Measurements from ENCODE around the gene CMSS1. TPM values are rescaled to one million over a fixed set of nuclear protein-coding genes. Genes with fewer than 3 reads are reported as not detected.

Gene CMSS1
- total and polyA plus RNA-seq, 4 donors: 3.8 to 19.5 (median 7.5) TPM

GRCh38 chr3:100120693-100121092, 303.0 kb downstream of the CMSS1 start:
- H3K27me3 ChIP-seq (ENCODE audit: control insufficient read depth in 4 of 4, insufficient read depth in 4 of 4, low read length in 3 of 4): no peaks in the 10 kb centered on the region
- H3K4me1 ChIP-seq (ENCODE audit: control insufficient read depth in 4 of 4, insufficient read depth in 4 of 4, low read length in 3 of 4): no peaks in the 10 kb centered on the region
- 98% methylated on average over 5 of the region's 5 CpGs for WGBS
- H3K9me3 ChIP-seq (ENCODE audit: control insufficient read depth in 4 of 4, low read length in 3 of 4): no peaks in the 10 kb centered on the region
- H3K9ac ChIP-seq (ENCODE audit: low read depth in 1 of 2, low read length in 2 of 2): no peak overlapping the region
- no peak overlapping the region for H3K27ac ChIP-seq (ENCODE audit: low read depth in 1 of 2, low read length in 2 of 2)
- H3K36me3 ChIP-seq (ENCODE audit: control insufficient read depth in 4 of 4, insufficient read depth in 3 of 4, low read depth in 1 of 4, low read length in 3 of 4): no peaks in the 10 kb centered on the region
- TF ChIP-seq EGR1 (IDR thresholded peaks at IDR 0.05; ENCODE audit: low read depth in 2 of 2): no peak
- TF ChIP-seq TAF1 (conservative IDR thresholded peaks at IDR 0.05): no peak
- TF ChIP-seq CTCF (IDR thresholded peaks at IDR 0.05; ENCODE audit: low read depth, low read length, missing input control): no peak
- no peak for TF ChIP-seq HNF4G (IDR thresholded peaks at IDR 0.05)
- TF ChIP-seq MAX (IDR thresholded peaks at IDR 0.05): no peak
- TF ChIP-seq HNF4A (conservative IDR thresholded peaks at IDR 0.05): no peak
- no peak for TF ChIP-seq ZBTB33 (IDR thresholded peaks at IDR 0.05)
- TF ChIP-seq RAD21 (IDR thresholded peaks at IDR 0.05): no peak
- no peak for TF ChIP-seq NR2F2 (IDR thresholded peaks at IDR 0.05)
- TF ChIP-seq FOXA1 (IDR thresholded peaks at IDR 0.05): no peak
- no peak overlapping the region for H3K4me3 ChIP-seq (ENCODE audit: low read depth in 1 of 3, low read length in 3 of 3)
- DNase-seq (ENCODE audit: low spot score): no peak

GRCh38 chr3:100122321-100122720, 304.7 kb downstream of the CMSS1 start:
- no peak overlapping the region for H3K27ac ChIP-seq (ENCODE audit: low read depth in 1 of 2, low read length in 2 of 2)
- no peak overlapping the region for H3K9ac ChIP-seq (ENCODE audit: low read depth in 1 of 2, low read length in 2 of 2)
- TF ChIP-seq CTCF (IDR thresholded peaks at IDR 0.05; ENCODE audit: low read depth, low read length, missing input control) (no peak), GABPA (IDR thresholded peaks at IDR 0.05 in 1 of 2, conservative IDR thresholded peaks at IDR 0.05 in 1 of 2) (no peak), RAD21 (IDR thresholded peaks at IDR 0.05) (no peak), RXRA (IDR thresholded peaks at IDR 0.05) (no peak), FOXA1 (IDR thresholded peaks at IDR 0.05) (no peak), EGR1 (IDR thresholded peaks at IDR 0.05; ENCODE audit: low read depth in 2 of 2) (no peak), ZBTB33 (IDR thresholded peaks at IDR 0.05) (no peak), NR2F2 (IDR thresholded peaks at IDR 0.05) (no peak), HNF4G (IDR thresholded peaks at IDR 0.05) (no peak), SP1 (IDR thresholded peaks at IDR 0.05) (no peak), JUND (IDR thresholded peaks at IDR 0.05) (no peak), ATF3 (IDR thresholded peaks at IDR 0.05) (no peak), REST (IDR thresholded peaks at IDR 0.05) (no peak), HNF4A (conservative IDR thresholded peaks at IDR 0.05) (no peak), MAX (IDR thresholded peaks at IDR 0.05) (no peak), TAF1 (conservative IDR thresholded peaks at IDR 0.05) (no peak), YY1 (IDR thresholded peaks at IDR 0.05) (no peak)
- H3K36me3 ChIP-seq (ENCODE audit: control insufficient read depth in 4 of 4, insufficient read depth in 3 of 4, low read depth in 1 of 4, low read length in 3 of 4): no peaks in the 10 kb centered on the region
- no peaks in the 10 kb centered on the region for H3K4me1 ChIP-seq (ENCODE audit: control insufficient read depth in 4 of 4, insufficient read depth in 4 of 4, low read length in 3 of 4)
- no peak for DNase-seq (ENCODE audit: low spot score)
- no peaks in the 10 kb centered on the region for H3K9me3 ChIP-seq (ENCODE audit: control insufficient read depth in 4 of 4, low read length in 3 of 4)
- no peaks in the 10 kb centered on the region for H3K27me3 ChIP-seq (ENCODE audit: control insufficient read depth in 4 of 4, insufficient read depth in 4 of 4, low read length in 3 of 4)
- no peak overlapping the region for H3K4me3 ChIP-seq (ENCODE audit: low read depth in 1 of 3, low read length in 3 of 3)
- 97% methylated on average over 2 of the region's 2 CpGs for WGBS
